AG10803 (cell line): ENCODE data around the gene ETV6.

Experiments
- DNase-seq: peaks from one replicate; pipeline ENCODE4 v3.0.0; 2010; ENCODE audit warnings: low read depth
- H3K4me3 ChIP-seq: 2 replicates; pipeline ENCODE4 v1.5.1; 2011; ENCODE audit warnings: mild to moderate bottlenecking, low read length, control low read depth
- CTCF ChIP-seq: conservative IDR thresholded peaks from 2 replicates; pipeline ENCODE4 v1.5.1; 2011; ENCODE audit warnings: mild to moderate bottlenecking, low read length, control low read depth, inconsistent platforms

The ETV6 gene

GRCh38 chr12:11722071-11722470 is 72.6 kb downstream of the ETV6 start:
- no peak overlapping the region for H3K4me3 ChIP-seq
- DNase-seq: no peak
- no peak for TF ChIP-seq CTCF

GRCh38 chr12:11722578-11723138 is 73.2 kb downstream of the ETV6 start:
- TF ChIP-seq CTCF: no peak
- no peak for DNase-seq
- H3K4me3 ChIP-seq: no peak overlapping the region

DNA sequence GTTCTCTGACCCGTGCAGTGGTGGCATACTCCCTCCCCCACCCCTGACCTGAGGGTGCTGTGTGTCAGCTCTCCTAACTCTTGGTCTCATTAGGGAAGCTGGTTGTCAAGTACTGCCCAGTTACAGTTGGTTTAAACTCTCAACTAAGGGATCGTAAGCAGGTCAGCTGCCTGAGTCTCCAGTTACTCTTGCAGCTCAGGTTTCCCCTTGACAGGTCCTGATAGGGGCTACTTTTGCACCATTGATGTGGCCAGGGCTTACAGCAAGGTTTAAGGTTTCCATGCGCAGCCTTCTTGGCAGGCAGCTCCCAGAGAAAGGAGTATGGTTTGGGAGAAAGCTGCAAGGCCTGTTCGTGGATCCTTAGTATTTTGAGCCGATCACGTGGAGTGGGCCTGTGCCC is 74.5 kb downstream of the ETV6 start:
- no peak for DNase-seq
- TF ChIP-seq CTCF: no peak
- H3K4me3 ChIP-seq: no peak overlapping the region

DNA sequence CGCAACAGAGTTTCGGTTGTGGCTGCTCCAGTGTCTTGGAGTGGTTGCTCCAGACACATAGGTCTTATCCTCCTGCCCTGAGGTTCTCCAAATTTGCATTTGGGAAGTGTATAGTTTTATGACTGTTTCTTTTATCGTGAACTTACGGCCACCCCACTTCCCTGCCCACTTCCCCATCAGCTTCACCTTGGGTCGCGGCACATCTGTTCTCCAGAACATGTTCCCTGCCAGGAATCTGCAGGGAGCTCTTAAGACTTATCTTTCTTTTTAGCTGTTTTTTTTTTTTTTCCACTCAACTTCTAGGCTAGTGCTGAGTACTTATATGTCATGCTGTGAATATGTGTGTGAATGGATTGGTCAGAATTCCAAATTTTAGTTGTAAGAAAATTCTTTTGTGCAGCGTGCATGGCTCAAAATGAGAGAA is 75.4 kb downstream of the ETV6 start:
- TF ChIP-seq CTCF: no peak
- peak; percentile 61 for DNase-seq
- H3K4me3 ChIP-seq: no peak overlapping the region

DNA sequence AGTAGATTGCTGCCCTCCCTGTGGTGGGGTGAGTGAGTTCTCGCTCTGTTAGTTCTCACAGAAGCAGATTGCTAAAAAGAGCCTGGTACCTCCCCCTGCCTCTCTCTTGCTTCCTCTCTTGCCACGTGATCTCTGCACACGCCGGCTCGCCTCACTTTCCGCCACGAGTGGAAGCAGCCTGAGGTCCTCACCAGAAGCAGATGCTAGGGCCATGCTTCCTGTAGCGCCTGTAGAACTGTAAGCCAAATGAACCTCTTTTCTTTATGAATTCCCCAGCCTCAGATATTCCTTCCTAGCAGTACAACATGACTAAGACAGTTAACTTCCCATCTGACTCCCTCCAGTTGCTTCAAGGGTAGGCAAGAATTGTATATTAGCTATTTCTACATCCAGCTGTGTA is 76.2 kb downstream of the ETV6 start:
- no peak for DNase-seq
- TF ChIP-seq CTCF: no peak
- H3K4me3 ChIP-seq: no peak overlapping the region

GRCh38 chr12:11726659-11727058 is 77.2 kb downstream of the ETV6 start:
- no peak for TF ChIP-seq CTCF
- H3K4me3 ChIP-seq: no peak overlapping the region
- DNase-seq: no peak

DNA sequence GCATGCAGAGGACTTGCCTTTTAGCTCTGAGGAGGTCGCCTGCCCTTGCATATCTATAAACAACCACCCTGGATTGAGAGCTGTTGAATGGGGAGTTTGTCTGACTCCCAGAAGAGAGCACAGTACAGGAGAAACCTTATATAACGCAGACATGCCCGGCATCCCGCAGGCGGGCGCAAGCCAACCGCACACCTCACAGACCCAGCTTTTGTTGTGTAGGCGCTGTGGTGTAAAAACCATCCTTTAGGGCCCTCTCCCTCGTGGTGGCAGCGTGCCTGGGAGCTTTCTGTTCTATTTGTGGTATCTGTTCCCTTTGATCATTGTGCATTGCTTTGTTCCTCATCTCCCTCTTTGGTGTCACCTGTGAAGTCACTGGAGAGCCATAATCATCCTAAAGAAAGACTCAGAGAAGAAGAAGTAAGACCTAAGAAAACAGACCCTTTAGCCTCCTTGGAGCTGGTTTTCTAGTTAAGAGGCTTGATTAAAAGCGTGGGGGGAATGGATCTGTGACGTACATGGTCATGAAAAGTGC is 77.7 kb downstream of the ETV6 start:
- TF ChIP-seq CTCF: no peak
- no peak overlapping the region for H3K4me3 ChIP-seq
- DNase-seq: no peak
